DOHH2 (cell line): ENCODE data around the gene CRYGD.

Experiments
- EZH2phosphoT487 ChIP-seq: fragments of 200-600 bp; sonication (generic); IDR thresholded peaks from 2 replicates; pipeline ENCODE4 v1.6.1; 2017; ENCODE audit warnings: borderline replicate concordance, mild to moderate bottlenecking, antibody characterized with exemption, low read length, moderate library complexity, mixed read lengths
- TF ChIP-seq, protein P1 (sequence below): fragments of 200-600 bp; sonication (generic); IDR thresholded peaks from one replicate; pipeline ENCODE4 v1.5.1; 2014; ENCODE audit warnings: antibody characterized with exemption, mild to moderate bottlenecking, low read depth, low read length; ENCODE audit not compliant: poor library complexity, severe bottlenecking

DNA sequence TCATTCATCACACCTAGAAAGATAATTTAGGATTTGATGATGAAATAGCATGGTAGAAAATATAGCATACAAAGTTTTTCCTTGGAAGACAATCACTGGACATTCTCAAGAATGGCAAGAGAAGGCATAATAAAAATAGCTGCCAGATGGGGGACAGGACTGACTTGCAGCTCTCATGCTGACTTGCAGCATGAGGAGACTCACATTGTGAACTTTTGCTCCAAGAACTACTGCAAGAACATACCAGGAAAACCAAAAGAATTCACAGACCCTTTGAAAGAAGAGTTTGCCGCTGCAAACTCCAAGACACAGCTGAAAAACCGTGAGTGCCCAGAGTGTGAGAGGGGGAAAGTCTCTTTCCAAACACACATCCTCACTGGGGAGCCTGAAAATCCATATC, 47.0 kb downstream of the CRYGD start:
- TF ChIP-seq, protein P1, sequence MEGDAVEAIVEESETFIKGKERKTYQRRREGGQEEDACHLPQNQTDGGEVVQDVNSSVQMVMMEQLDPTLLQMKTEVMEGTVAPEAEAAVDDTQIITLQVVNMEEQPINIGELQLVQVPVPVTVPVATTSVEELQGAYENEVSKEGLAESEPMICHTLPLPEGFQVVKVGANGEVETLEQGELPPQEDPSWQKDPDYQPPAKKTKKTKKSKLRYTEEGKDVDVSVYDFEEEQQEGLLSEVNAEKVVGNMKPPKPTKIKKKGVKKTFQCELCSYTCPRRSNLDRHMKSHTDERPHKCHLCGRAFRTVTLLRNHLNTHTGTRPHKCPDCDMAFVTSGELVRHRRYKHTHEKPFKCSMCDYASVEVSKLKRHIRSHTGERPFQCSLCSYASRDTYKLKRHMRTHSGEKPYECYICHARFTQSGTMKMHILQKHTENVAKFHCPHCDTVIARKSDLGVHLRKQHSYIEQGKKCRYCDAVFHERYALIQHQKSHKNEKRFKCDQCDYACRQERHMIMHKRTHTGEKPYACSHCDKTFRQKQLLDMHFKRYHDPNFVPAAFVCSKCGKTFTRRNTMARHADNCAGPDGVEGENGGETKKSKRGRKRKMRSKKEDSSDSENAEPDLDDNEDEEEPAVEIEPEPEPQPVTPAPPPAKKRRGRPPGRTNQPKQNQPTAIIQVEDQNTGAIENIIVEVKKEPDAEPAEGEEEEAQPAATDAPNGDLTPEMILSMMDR: no peak
- no peak for TF ChIP-seq EZH2phosphoT487
